Fibroblast of the conjunctiva (primary cell): ENCODE data around the gene KAT14.
"Not testable (repeated sequence)": the region's sequence is repeated elsewhere in the genome, so short reads cannot be mapped to it uniquely, and the experiment has no call there.

Experiments
- DNase-seq: peaks from one replicate; pipeline ENCODE4 v3.0.0-alpha.2; 2010; ENCODE audit warnings: low read depth

The KAT14 gene

DNA sequence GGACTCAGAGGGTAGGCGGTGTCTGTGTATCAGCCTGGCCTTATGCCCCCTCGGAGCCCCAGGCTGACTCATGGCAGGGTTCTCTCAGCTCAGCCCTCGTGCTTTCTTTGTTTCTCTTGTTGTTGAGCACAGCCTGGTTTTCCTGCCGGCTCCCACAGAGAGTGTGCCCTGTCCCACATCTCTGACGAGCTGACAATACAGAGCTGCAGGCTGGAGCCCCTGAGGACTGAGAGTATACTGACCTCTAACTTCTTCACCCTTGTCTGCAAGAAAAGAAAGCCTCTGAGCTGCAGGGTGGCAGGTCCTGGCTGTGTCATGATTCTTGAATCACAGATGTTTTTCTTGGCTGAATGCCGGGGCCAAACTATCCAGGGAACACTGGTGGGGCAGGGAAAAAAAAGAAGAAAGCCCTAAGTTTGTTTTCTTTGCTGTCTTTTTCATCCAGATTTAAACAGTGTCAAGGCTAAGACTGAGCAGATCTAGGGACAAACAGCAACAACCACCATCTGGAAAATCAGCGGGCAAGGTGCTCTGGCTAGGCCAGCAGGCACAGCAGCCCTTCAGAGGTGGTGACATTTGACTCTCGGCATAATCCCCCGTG is 87.4 kb downstream of the KAT14 start:
- peak; percentile 43 for DNase-seq

DNA sequence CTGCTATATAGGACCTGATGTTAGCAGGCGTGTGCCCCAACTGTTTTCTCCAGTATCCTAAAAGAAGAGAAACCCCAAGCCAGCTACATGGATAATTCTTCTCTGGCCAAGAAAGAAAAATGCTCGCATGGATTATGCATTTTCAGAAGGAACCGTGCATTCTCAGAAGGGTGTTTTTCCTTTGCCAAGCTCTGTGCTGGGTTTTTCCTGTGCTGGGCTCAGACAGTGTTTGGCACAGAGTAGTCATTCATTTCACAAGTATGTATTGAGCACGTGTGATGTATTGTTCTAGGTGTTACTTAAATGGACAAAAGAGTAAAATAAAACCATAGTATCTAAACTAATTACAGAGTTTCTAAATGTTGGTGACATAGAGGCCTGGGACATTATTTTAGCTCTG is 88.0 kb downstream of the KAT14 start:
- DNase-seq = no peak

DNA sequence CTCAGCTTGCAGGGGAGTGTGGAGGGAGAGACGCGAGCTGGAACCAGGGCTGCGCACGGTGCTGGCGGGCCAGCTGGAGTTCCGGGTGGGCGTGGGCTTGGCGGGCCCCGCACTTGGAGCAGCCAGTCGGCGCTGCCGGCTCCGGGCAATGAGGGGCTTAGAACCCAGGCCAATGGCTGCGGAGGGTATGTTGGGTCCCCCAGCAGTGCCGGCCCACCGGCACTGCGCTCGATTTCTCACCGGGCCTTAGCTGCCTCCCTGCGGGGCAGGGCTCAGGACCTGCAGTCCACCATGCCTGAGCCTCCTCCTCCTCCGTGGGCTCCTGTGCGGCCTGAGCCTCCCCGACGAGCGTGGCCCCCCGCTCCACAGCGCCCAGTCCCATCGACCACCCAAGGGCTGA is 89.1 kb downstream of the KAT14 start:
- DNase-seq = not testable (repeated sequence)

DNA sequence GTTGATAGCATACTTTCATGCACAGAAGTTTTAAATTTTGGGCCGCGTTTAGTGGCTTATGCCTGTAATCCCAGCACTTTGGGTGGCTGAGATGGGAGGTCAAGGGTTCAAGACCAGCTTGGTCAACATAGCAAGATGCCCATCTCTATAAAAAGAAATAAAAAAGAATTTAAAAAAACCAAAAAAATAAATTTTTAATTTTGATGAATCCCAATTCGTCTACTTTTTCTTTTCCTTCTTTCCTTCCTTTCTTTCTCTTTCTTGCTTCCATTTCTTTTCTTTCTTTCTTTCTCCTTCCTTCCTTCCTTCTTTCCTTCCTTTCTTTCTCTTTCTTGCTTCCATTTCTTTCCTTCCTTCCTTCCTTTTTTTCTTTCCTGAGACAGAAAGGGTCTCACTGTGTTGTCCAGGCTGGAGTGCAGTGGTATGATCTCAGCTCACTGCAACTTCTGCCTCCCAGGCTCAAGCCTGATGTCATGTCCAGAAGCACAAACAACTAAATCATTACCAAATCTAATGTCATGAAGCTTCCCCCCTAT is 95.8 kb downstream of the KAT14 start:
- no peak for DNase-seq
